Measurements from ENCODE around the gene CCDC40. TPM values are rescaled to one million over a fixed set of nuclear protein-coding genes. Genes with fewer than 3 reads are reported as not detected.

Gene CCDC40
- total and polyA plus RNA-seq, 9 of the 15 experiments (the other 6 are each of a cell fraction or from before 2014, with no cell fraction given): 0.07 to 0.33 TPM; not detected in 7

- Histone ChIP-seq H2AFZ (ENCODE audit: low read depth, low read length) (no peak overlapping the region), H3K27me3 (ENCODE audit: control insufficient read depth in 2 of 2, insufficient read depth in 2 of 2, low read length in 2 of 2) (peaks cover 53 to 68% of the 10 kb centered on the region in 2 experiments), H3K4me2 (ENCODE audit: insufficient read depth, low read length) (no peak overlapping the region), H4K20me1 (replicated peaks; ENCODE audit: control insufficient read depth, insufficient read depth, low read length) (peaks cover 5% of the 10 kb centered on the region), H3K79me2 (ENCODE audit: control insufficient read depth, insufficient read depth, low read length) (no peaks in the 10 kb centered on the region), H3K36me3 (ENCODE audit: control insufficient read depth, insufficient read depth, low read length) (no peaks in the 10 kb centered on the region), H3K4me3 (peak overlapping the region; percentile 22), H3K4me1 (replicated peaks in 1 of 2; ENCODE audit: control insufficient read depth in 2 of 2, insufficient read depth in 2 of 2, low read length in 2 of 2) (peaks cover 0 to 21% of the 10 kb centered on the region in 2 experiments; a peak in 3 of 5 replicates), H3K9me3 (replicated peaks; ENCODE audit: control insufficient read depth, insufficient read depth, low read depth, low read length) (no peaks in the 10 kb centered on the region), H3K9me1 (ENCODE audit: control insufficient read depth, insufficient read depth, low read length) (peaks cover 5% of the 10 kb centered on the region), H3K9ac (ENCODE audit: insufficient read depth in 1 of 2, low read depth in 2 of 2, low read length in 2 of 2) (peak overlapping the region in 1 of 2 experiments; percentile 84; a peak in 2 of 4 replicates), H3K27ac (ENCODE audit: extremely low read depth, low read depth, low read length) (no peak overlapping the region)
- DNase-seq (ENCODE audit: extremely low read depth in 1 of 4, low spot score in 3 of 4) (no peak), FAIRE-seq (peak; percentile 58), ATAC-seq (no peak)
- TF ChIP-seq L3MBTL2 (IDR thresholded peaks at IDR 0.05) (no peak), MCM2 (IDR thresholded peaks at IDR 0.05; ENCODE audit: low read depth) (no peak), ESRRA (IDR thresholded peaks at IDR 0.05; ENCODE audit: borderline replicate concordance, low read depth) (no peak), EZH2 (IDR thresholded peaks at IDR 0.05; ENCODE audit: borderline replicate concordance, low read depth, low read length) (peak; percentile 24), SPI1 (IDR thresholded peaks at IDR 0.05; ENCODE audit: borderline replicate concordance, low read depth, low read length) (0 out of 2 replicates have a peak, but pooled peaks have one; percentile 21), CBX2 (IDR thresholded peaks at IDR 0.05; ENCODE audit: insufficient read depth, low read length, poor library complexity, severe bottlenecking) (peak; percentile 93)
- intact Hi-C loops (cut with micrococcal nuclease): no loop called here
- TSS peak; percentile 62 for BruUV-seq (replicated peaks)
- ChIA-PET CTCF (ENCODE audit: low intra/inter-chr PET ratio) (no interaction called here), POLR2A (no interaction called here)
- in situ Hi-C loops (cut with MboI): no loop called here
- WGBS (ENCODE audit: insufficient coverage, low coverage, missing lambda C conversion rate): 14% methylated on average over 35 of the region's 55 CpGs
Measured at GRCh38 chr17:80034791-80035686, 1.4 kb upstream of the CCDC40 start.

All from K562 (cell line).